Right atrium auricular region (tissue), 2 donors: ENCODE data around the gene TNIP1. TPM values are rescaled to one million over a fixed set of nuclear protein-coding genes. Genes with fewer than 3 reads are reported as not detected.

Experiments used
- DNase-seq: peaks from one replicate; pipeline ENCODE4 v3.0.0-alpha.2; 2019; ENCODE audit warnings: low spot score
- H3K27ac ChIP-seq, 2 donors: fragments of 200-600 bp; sonication (generic); 1 replicate in 1 of 2; 2 replicates in 1 of 2; pipeline ENCODE4 v1.5.1; 2016 to 2019
- H3K27me3 ChIP-seq, 2 donors: fragments of 200-600 bp; sonication (generic); one replicate each; pipeline versions ENCODE4 v1.5.1 to v1.6.0; 2017 to 2019
- H3K36me3 ChIP-seq: fragments of 200-600 bp; sonication (generic); one replicate; pipeline ENCODE4 v1.5.1; 2016
- H3K4me1 ChIP-seq, 2 donors: fragments of 200-600 bp; sonication (generic); one replicate each; pipeline versions ENCODE4 v1.5.1 to v1.6.0; 2017 to 2019
- H3K4me3 ChIP-seq, 2 donors: fragments of 200-600 bp; sonication (generic); 1 replicate in 1 of 2; 2 replicates in 1 of 2; pipeline ENCODE4 v1.5.1; 2017 to 2019; ENCODE audit warnings: mild to moderate bottlenecking in 1 of 2, moderate library complexity in 1 of 2
- H3K9me3 ChIP-seq, 2 donors: fragments of 200-600 bp; sonication (generic); one replicate each; pipeline ENCODE4 v1.5.1; 2019
- CTCF ChIP-seq, 2 donors: fragments of 200-600 bp; sonication (generic); IDR thresholded peaks; one replicate each; pipeline ENCODE4 v1.5.1; 2019; ENCODE audit warnings: antibody characterized with exemption in 2 of 2
- total RNA-seq, 2 donors: library from RNA; depleted of rRNA; stranded (reverse); fragments of >200 nt; gene quantifications; one replicate each; pipeline ENCODE4 v1.1.0, GENCODE V29; 2016

The TNIP1 gene
- total RNA-seq, 2 donors from 2014 or later, result 68.9 to 92.6 TPM

- DNase-seq, result no peak
- peaks cover 0 to 96% of the 10 kb centered on the region in 2 donors for H3K4me1 ChIP-seq
- peaks cover 74% of the 10 kb centered on the region for H3K36me3 ChIP-seq
Measured at GRCh38 chr5:151026088-151026487, 54.7 kb downstream of the TNIP1 start.

GRCh38 chr5:151025250-151025606 is 55.6 kb downstream of the TNIP1 start:
- Histone ChIP-seq H3K4me3 (no peak overlapping the region), H3K27ac (peak overlapping the region; percentile 97 to 98), H3K4me1 (peaks cover 0 to 92% of the 10 kb centered on the region in 2 donors), H3K9me3 (no peaks in the 10 kb centered on the region), H3K36me3 (peaks cover 68% of the 10 kb centered on the region), H3K27me3 (no peaks in the 10 kb centered on the region)
- TF ChIP-seq CTCF (IDR thresholded peaks at IDR 0.05), result no peak
- no peak for DNase-seq

More at GRCh38 chr5:151026088-151026487, 54.7 kb downstream of the TNIP1 start:
- no peaks in the 10 kb centered on the region for H3K9me3 ChIP-seq
- H3K27ac ChIP-seq, result peak overlapping the region; percentile 97 to 98
- TF ChIP-seq CTCF (IDR thresholded peaks at IDR 0.05), result no peak
- H3K27me3 ChIP-seq, result no peaks in the 10 kb centered on the region
- peak overlapping the region in 1 of 2 donors; percentile 4 for H3K4me3 ChIP-seq

DNA sequence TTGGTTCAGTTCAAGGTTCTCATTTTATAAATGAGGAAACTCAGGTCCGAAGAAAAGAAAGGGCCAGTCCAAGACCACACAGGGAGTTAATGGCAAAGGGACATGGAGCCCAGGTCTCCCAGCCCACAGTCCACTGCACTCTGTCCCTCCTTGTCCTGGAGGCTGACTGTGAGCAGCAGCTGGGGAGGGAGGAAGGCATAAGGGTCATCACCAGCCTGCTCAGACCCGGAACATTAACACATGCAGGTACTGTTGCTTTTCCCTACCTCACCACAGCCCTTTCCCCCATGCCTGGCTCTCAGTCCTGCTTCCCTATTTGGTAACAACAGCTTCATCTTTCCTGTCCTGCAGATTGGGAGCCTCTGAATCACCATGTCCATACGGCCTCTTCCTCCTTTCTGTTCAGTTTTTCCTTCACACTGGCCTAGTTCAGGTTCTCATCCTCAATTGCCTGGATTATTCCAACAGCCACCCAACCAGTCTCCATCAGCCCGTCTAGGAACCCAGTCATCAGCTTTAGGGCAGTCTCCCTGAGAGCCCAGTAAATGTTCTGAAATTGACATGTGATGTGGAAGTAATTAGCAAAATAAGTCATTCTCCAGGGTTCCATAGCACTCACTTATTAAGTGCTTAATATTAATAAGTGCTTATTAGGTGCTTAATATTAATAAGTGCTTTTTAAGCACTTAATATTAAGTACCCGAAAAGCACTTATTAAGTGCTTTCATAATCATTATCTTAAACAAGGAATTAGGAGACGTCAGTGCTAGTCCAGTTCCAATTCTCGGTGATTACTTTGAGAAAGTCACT is 56.2 kb downstream of the TNIP1 start:
- H3K4me1 ChIP-seq, result peaks cover 0 to 91% of the 10 kb centered on the region in 2 donors
- peak overlapping the region; percentile 97 to 98 for H3K27ac ChIP-seq
- TF ChIP-seq CTCF (IDR thresholded peaks at IDR 0.05), result no peak
- no peaks in the 10 kb centered on the region for H3K27me3 ChIP-seq
- H3K36me3 ChIP-seq, result peaks cover 63% of the 10 kb centered on the region
- H3K9me3 ChIP-seq, result no peaks in the 10 kb centered on the region
- H3K4me3 ChIP-seq, result peak overlapping the region; percentile 93
- DNase-seq, result no peak

DNA sequence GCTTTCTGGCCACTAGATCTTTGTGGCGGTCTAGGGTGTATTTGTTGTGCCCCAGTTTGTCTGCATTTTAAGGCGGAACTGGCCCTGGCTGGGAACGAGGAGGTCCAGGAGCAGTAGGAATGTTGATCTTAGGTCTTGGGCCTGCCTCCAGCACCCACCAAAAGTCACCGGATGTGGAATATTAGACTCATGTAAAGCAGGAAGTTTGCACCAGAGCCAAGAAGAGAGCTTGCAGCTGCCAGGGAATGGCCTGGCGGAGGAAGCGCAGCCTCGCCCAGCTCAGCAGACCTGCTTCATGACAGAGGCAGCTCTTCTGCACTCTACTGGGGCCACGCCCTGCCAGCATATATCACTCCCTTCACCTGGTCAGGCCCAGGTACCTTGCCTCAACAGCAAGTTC is 57.2 kb downstream of the TNIP1 start:
- no peak for TF ChIP-seq CTCF (IDR thresholded peaks at IDR 0.05)
- Histone ChIP-seq H3K4me3 (peak overlapping the region; percentile 93), H3K27ac (peak overlapping the region; percentile 97 to 98), H3K36me3 (peaks cover 60% of the 10 kb centered on the region), H3K27me3 (no peaks in the 10 kb centered on the region), H3K9me3 (no peaks in the 10 kb centered on the region), H3K4me1 (peaks cover 0 to 86% of the 10 kb centered on the region in 2 donors)
- DNase-seq, result peak; percentile 81

- no peaks in the 10 kb centered on the region for H3K9me3 ChIP-seq
- H3K36me3 ChIP-seq, result peaks cover 55% of the 10 kb centered on the region
- no peaks in the 10 kb centered on the region for H3K27me3 ChIP-seq
- H3K4me3 ChIP-seq, result peak overlapping the region; percentile 93
- H3K4me1 ChIP-seq, result peaks cover 0 to 82% of the 10 kb centered on the region in 2 donors
- TF ChIP-seq CTCF (IDR thresholded peaks at IDR 0.05), result no peak
- H3K27ac ChIP-seq, result peak overlapping the region; percentile 97 to 98
- DNase-seq, result peak; percentile 74
Measured at GRCh38 chr5:151023047-151023615, 57.7 kb downstream of the TNIP1 start.
